ENCODE results near the gene PTN. TPM values are rescaled to one million over a fixed set of nuclear protein-coding genes. Genes with fewer than 3 reads are reported as not detected.

Gene PTN
- total RNA-seq, 1 experiment from 2014 or later: 0.13 TPM

- ChIA-PET POLR2A (no interaction called here), CTCF (no interaction called here)
- Histone ChIP-seq H3K27me3 (ENCODE audit: control insufficient read depth, insufficient read depth, low read length) (no peaks in the 10 kb centered on the region), H3K9me3 (ENCODE audit: control insufficient read depth, insufficient read depth, low read depth, low read length) (no peaks in the 10 kb centered on the region), H3K4me3 (ENCODE audit: low read depth in 2 of 2, low read length in 2 of 2) (no peak overlapping the region), H3K4me1 (ENCODE audit: control insufficient read depth, insufficient read depth, low read length) (no peaks in the 10 kb centered on the region), H3K27ac (ENCODE audit: low read length) (no peak overlapping the region), H3K36me3 (ENCODE audit: control insufficient read depth, insufficient read depth, low read length) (no peaks in the 10 kb centered on the region)
- DNase-seq (ENCODE audit: low read depth, low spot score) (no peak), ATAC-seq (no peak)
- no peak for TF ChIP-seq TCF7L2 (IDR thresholded peaks at IDR 0.05; ENCODE audit: low read depth, low read length)
- no peak for TF ChIP-seq REST (IDR thresholded peaks at IDR 0.05; ENCODE audit: insufficient read depth in 1 of 2, low read depth in 2 of 2, low read length in 1 of 2)
- TF ChIP-seq SIN3A (IDR thresholded peaks at IDR 0.05; ENCODE audit: borderline replicate concordance, insufficient read depth, low read depth, low read length): no peak
- no peak for TF ChIP-seq CTCF (IDR thresholded peaks at IDR 0.05)
- no peak for TF ChIP-seq POLR2AphosphoS5 (IDR thresholded peaks at IDR 0.05; ENCODE audit: low read depth, low read length)
- in situ Hi-C loops (cut with HindIII; ENCODE audit: low pct_unique_long_range_greater_than_20kb, low sequenced_read_pairs): no loop called here
- BruUV-seq (replicated peaks): no TSS peak
- intact Hi-C loops (cut with micrococcal nuclease; ENCODE audit: unreplicated experiment): no loop called here
Observed at GRCh38 chr7:137245890-137246289, 97.6 kb downstream of the PTN start.

- no peak for TF ChIP-seq SIN3A (IDR thresholded peaks at IDR 0.05; ENCODE audit: borderline replicate concordance, insufficient read depth, low read depth, low read length)
- TF ChIP-seq CTCF (IDR thresholded peaks at IDR 0.05): no peak
- TF ChIP-seq REST (IDR thresholded peaks at IDR 0.05; ENCODE audit: insufficient read depth in 1 of 2, low read depth in 2 of 2, low read length in 1 of 2): no peak
- TF ChIP-seq POLR2AphosphoS5 (IDR thresholded peaks at IDR 0.05; ENCODE audit: low read depth, low read length): no peak
- TF ChIP-seq TCF7L2 (IDR thresholded peaks at IDR 0.05; ENCODE audit: low read depth, low read length): no peak
- ChIA-PET POLR2A (no interaction called here), CTCF (no interaction called here)
- ATAC-seq: no peak
- Histone ChIP-seq H3K4me3 (ENCODE audit: low read depth in 2 of 2, low read length in 2 of 2) (no peak overlapping the region), H3K27ac (ENCODE audit: low read length) (no peak overlapping the region), H3K27me3 (ENCODE audit: control insufficient read depth, insufficient read depth, low read length) (no peaks in the 10 kb centered on the region), H3K4me1 (ENCODE audit: control insufficient read depth, insufficient read depth, low read length) (no peaks in the 10 kb centered on the region), H3K36me3 (ENCODE audit: control insufficient read depth, insufficient read depth, low read length) (no peaks in the 10 kb centered on the region), H3K9me3 (ENCODE audit: control insufficient read depth, insufficient read depth, low read depth, low read length) (no peaks in the 10 kb centered on the region)
- intact Hi-C loops (cut with micrococcal nuclease; ENCODE audit: unreplicated experiment) (no loop called here), in situ Hi-C loops (cut with HindIII; ENCODE audit: low pct_unique_long_range_greater_than_20kb, low sequenced_read_pairs) (no loop called here)
- BruUV-seq (replicated peaks): no TSS peak
- no peak for DNase-seq (ENCODE audit: low read depth, low spot score)
Observed at GRCh38 chr7:137245186-137245585, 98.3 kb downstream of the PTN start.

Data from Panc1 (cell line).